NK-92 treated with Interleukin-12 subunit alpha and Interleukin-12 subunit beta, amount 100 ng/mL, for 24 hours (cell line): ENCODE results near the gene MFSD2A.
"Not testable (repeated sequence)": the region's sequence is repeated elsewhere in the genome, so short reads cannot be mapped to it uniquely, and the experiment has no call there.

Experiments
- DNase-seq: peaks from one replicate; lab custom pipeline; 2025; lab: John Stamatoyannopoulos, UW

Gene MFSD2A

GRCh38 chr1:39940980-39941871, 13.7 kb upstream of the MFSD2A start:
- DNase-seq: no peak

- no peak for DNase-seq
Measured at GRCh38 chr1:39943471-39944290, 11.3 kb upstream of the MFSD2A start.

GRCh38 chr1:39944410-39945112, 10.4 kb upstream of the MFSD2A start:
- no peak for DNase-seq

GRCh38 chr1:39946216-39946615, 8.7 kb upstream of the MFSD2A start:
- DNase-seq: no peak

GRCh38 chr1:39947260-39947659, 7.7 kb upstream of the MFSD2A start:
- no peak for DNase-seq

GRCh38 chr1:39949891-39950290, 5.1 kb upstream of the MFSD2A start:
- DNase-seq: no peak

- DNase-seq: no peak
Measured at GRCh38 chr1:39951926-39952325, 3.0 kb upstream of the MFSD2A start.

GRCh38 chr1:39952359-39953110, 2.4 kb upstream of the MFSD2A start:
- DNase-seq: no peak

GRCh38 chr1:39954324-39954869, 548 bp upstream of the MFSD2A start:
- DNase-seq: no peak

- peak; percentile 54 for DNase-seq
Measured at GRCh38 chr1:39955547-39956539, 898 bp downstream of the MFSD2A start.

GRCh38 chr1:39957299-39958015, 2.5 kb downstream of the MFSD2A start:
- no peak for DNase-seq

GRCh38 chr1:39958403-39959200, 3.7 kb downstream of the MFSD2A start:
- DNase-seq: no peak

- no peak for DNase-seq
Measured at GRCh38 chr1:39959651-39960333, 4.8 kb downstream of the MFSD2A start.

GRCh38 chr1:39960431-39960958, 5.5 kb downstream of the MFSD2A start:
- DNase-seq: no peak

- DNase-seq: no peak
Measured at GRCh38 chr1:39962450-39962825, 7.5 kb downstream of the MFSD2A start.

GRCh38 chr1:39962964-39963363, 8.0 kb downstream of the MFSD2A start:
- not testable (repeated sequence) for DNase-seq

GRCh38 chr1:39964552-39964951, 9.6 kb downstream of the MFSD2A start:
- DNase-seq: no peak

- DNase-seq: no peak
Measured at GRCh38 chr1:39965044-39965443, 10.1 kb downstream of the MFSD2A start.
